ENCODE data around the gene TIMM13.
A peak's percentile ranks its signal among the peaks of the same experiment; 100 is the strongest.
"Not testable (repeated sequence)": the region's sequence is repeated elsewhere in the genome, so short reads cannot be mapped to it uniquely, and the experiment has no call there.

Gene TIMM13

DNA sequence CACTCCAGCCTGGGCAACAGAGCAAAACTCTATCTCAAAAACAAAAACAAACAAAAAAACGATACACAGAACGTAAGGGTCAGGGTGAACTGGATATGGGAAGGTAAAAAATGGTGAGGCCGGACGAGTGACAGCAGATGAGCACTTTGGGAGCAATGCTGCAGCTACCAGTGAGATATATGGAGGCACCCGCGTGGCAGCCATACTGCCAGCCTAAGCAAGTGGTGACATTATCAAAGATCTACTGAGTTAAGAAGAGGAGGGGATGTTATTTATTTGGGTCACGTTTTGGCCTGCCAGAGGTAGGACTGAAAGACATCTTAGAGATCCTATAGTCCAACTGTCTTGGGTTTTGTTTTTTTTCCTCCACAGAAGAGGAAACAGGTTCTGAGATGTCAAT is 14.2 kb downstream of the TIMM13 start:
- DNase-seq (ENCODE audit: low read depth): no peak

DNA sequence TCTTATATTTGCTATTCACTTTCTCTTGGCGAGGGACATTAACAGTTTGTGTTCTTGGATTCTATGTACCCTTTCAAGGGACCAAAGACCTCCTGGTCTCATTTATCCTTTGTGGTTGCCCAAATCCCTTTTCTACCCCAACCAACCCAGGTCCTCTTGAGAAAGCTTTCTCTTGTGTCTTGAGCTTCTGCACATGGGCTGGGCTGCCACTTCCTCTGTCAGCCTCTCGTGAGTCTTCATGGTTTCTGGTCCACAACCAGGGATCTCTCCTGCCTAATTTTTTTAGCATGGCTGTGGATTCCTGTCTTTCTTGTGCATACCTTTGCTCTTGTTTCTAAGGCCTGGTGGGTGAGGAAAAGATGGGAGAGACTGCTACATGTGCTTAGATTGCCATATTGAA is 14.9 kb downstream of the TIMM13 start:
- no peak for DNase-seq (ENCODE audit: low read depth)

DNA sequence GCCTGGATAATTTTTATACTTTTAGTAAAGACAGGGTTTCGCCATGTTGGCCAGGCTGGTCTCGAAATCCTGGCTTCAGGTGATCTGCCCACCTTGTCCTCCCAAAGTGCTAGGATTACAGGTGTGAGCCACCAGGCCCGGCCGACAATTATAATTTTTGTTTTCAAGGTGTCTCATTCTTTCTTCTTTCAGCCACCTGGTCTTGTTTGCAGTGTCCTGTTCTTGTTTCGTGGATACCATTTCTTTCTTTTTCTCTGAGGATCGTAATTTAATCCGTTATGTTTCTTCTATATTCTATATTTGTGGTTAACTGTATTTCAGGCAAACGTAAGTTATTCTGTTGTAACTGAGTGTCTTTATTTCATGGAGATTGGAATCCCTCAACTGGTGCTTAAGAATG is 15.7 kb downstream of the TIMM13 start:
- DNase-seq (ENCODE audit: low read depth): no peak

- no peak for DNase-seq (ENCODE audit: low read depth)
Observed at GRCh38 chr19:2410023-2410422, 17.4 kb downstream of the TIMM13 start.

- DNase-seq (ENCODE audit: low read depth): no peak
Observed at GRCh38 chr19:2409352-2409912, 18.0 kb downstream of the TIMM13 start.

DNA sequence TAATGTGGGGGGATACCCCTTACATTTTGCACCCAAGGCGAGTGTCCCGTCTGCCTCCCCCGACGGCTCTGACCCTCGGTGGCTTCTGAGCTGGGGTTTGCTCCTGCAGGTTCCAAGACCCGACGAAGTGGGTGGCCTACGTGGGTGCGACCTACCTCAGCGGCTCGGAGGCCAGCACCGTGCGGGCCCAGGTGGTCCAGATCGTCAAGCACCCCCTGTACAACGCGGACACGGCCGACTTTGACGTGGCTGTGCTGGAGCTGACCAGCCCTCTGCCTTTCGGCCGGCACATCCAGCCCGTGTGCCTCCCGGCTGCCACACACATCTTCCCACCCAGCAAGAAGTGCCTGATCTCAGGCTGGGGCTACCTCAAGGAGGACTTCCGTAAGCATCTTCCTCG is 19.1 kb downstream of the TIMM13 start:
- no peak for DNase-seq (ENCODE audit: low read depth)

- DNase-seq (ENCODE audit: low read depth): no peak
Observed at GRCh38 chr19:2399582-2399981, 27.8 kb downstream of the TIMM13 start.

DNA sequence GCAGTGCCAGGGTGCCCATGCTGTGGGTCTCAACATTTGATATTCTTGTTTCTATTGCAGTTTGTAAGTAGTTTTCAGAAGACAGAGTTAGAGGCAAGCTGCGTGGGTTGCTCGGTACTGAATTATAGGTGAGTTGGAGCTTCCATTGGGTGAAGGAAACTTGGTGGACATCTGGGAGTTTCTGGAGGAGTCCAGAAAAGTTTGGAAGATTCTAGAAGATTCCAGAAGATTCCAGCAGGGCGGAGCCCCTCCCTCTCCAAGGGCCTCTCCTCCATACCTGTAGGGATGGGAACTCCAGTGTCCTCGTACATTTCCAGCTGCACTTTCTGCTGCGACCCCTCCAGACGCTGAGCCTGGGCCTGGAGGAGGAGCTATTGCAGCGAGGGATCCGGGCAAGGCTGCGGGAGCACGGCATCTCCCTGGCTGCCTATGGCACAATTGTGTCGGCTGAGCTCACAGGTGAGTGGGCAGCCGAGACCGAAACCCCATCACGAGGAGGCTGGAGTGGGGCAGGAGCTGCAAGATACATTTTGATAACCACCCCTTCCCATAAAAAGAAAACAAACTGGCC is 28.6 kb downstream of the TIMM13 start:
- DNase-seq (ENCODE audit: low read depth): no peak

DNA sequence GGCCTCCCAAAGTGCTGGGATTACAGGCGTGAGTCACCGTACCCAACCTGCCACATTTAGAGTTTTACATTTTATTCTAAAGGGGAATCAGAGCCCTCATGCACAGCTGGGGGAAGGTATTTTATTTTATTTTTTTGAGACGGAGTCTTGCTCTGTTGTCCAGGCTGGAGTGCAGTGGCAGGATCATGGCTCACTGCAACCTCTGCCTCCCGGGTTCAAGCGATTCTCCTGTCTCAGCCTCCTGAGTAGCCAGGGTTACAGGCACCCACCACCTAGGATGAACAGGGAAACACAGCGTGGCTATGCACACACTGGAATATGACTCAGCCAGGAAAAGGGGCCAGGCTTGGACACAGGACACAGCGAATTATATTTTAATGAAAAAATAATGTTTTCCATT is 30.2 kb downstream of the TIMM13 start:
- not testable (repeated sequence) for DNase-seq (ENCODE audit: low read depth)

- not testable (repeated sequence) for DNase-seq (ENCODE audit: low read depth)
Observed at GRCh38 chr19:2395293-2395829, 32.0 kb downstream of the TIMM13 start.

GRCh38 chr19:2394442-2395292 is 32.7 kb downstream of the TIMM13 start:
- DNase-seq (ENCODE audit: low read depth): no peak

DNA sequence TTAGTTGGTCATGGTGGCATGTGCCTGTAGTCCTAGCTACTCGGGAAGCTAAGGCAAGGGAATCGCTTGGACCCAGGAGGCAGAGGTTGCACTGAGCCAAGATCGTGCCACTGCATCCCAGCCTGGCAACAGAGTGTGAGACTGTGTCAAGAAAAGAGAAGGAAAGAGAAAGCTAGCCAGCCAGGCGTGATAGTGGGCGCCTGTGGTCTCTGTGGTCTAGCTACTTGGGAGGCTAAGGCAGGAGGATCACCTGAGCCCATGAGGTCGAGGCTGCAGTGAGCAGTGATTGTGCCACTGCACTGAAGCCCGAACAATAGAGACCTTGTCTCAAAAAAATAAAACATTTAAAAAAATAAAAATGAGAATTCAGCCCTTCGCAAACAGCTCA is 33.3 kb downstream of the TIMM13 start:
- no peak for DNase-seq (ENCODE audit: low read depth)

DNA sequence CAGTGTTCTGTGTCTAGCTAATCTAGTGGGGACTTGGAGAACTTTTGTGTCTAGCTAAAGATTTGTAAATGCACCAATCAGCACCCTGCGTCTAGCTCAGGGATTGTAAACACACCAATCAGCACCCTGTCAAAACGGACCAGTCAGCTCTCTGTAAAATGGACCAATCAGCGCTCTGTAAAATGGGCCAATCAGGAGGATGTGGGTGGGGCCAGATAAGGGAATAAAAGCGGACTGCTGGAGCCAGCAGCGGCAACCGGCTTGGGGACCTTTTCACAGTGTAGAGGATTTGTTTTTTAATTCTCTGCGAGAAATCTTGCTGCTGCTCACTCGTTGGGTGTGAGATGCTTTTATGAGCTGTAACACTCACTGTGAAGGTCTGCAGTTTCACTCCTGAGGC is 34.5 kb downstream of the TIMM13 start:
- not testable (repeated sequence) for DNase-seq (ENCODE audit: low read depth)

DNA sequence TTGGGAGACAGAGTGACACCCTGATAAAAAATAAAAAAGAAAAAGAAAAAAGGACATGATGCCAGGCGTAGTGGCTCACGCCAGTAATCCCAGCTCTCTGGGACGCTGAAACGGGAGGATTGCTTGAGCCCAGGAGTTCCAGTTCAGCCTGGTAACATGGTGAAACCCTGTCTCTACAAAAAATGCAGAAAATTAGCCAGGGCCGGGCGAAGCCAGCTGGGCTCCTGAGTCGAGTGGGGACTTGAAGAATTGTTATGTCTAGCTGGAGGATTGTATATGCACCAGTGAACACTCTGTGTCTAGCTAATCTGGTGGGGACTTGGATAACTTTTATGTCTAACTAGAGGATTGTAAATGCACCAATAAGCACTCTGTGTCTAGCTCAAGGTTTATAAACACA is 35.0 kb downstream of the TIMM13 start:
- DNase-seq (ENCODE audit: low read depth): no peak

DNA sequence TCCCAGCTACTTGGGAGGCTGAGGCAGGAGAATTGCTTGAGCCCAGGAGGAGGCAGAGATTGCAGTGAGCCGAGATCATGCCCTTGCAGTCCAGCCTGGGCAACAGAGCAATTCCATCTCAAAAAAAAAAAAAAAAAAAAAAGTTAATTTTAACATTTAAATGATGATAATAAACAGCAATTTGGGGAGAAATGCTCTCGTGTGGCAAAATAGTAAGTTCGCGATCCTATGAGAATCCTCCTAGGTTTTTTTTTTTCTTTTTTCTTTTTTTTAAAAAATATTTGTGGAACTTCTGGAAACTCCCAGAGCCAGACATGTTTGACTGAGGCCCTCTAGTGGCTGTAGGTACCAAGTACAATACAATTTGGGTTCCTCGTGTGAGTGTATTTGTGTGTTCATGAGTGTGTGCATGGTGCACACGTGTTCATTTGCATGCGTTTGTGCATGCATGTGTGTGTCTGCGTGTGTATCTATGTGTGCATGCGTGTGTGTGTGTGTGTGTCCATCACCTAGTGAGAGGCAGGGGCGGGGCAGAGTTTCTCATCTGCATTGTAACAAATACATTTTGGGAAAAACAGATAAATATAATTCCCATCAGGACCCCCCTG is 36.2 kb downstream of the TIMM13 start:
- no peak for DNase-seq (ENCODE audit: low read depth)

GRCh38 chr19:2389594-2389993 is 37.8 kb downstream of the TIMM13 start:
- no peak for DNase-seq (ENCODE audit: low read depth)

- DNase-seq (ENCODE audit: low read depth): no peak
Observed at GRCh38 chr19:2387367-2388288, 39.8 kb downstream of the TIMM13 start.

DNA sequence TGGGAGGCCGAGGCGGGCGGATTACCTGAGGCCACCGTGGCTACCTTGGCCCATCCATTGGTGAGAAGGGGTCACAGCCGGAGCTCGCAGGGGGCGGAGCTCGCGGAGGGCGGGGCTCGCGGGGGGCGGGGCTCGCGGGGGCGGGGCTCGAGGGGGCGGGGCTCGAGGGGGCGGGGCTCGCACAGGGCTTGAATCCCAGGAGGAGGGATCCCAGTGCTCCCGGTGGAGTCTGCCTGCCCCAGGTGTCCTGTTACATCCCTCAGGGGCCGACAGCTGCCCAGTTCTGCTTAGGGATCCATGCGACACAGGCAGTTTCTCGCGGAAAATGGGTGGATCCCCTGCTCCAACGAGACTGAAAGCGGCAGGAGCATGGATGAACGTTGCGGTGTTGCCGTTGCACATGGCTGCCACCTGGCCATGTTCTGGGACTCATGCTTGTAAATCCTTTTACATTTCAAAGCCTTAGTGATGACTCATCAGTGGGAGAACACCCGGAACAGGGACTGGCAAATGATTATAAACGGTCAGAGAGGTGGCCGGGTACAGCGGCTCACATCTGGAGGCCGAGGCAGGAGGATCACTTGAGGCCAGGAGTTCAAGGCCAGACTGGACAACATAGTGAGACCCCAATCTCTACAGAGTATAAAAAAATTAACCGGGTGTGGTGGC is 42.2 kb downstream of the TIMM13 start:
- DNase-seq (ENCODE audit: low read depth): peak; percentile 65

GRCh38 chr19:2382530-2383222 is 44.7 kb downstream of the TIMM13 start:
- DNase-seq (ENCODE audit: low read depth): no peak

DNA sequence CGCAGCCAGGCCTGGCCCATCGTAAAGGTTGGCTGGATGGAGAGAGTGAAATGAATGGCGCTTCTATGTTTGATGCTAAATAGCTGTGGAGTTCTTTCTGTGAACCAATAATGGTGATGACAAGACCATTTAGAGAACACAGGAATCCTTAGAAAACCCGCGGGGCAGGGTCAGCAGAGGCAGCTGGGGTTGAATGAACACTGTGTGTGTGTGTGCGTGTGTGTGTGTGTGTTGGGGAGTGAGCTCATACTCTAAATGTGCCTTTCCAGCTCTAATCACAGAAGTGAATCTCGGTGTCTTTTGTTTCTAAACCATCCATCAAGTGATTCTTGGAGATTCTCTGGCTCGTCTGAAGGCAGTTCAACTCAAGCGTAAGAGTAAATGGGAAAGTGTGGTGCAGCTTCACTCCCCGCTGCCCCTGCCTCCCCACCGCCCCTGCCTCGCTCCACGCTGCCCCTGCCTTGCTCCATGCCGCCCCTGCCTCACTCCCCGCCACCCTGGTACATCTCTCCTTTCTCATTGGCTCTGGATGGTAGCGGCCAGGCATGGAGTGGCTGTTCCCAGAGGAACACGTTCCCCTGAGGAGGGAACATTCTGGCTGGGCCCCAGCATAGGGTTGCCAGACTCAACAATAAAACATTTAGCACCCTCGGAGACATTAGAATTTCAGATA is 46.1 kb downstream of the TIMM13 start:
- no peak for DNase-seq (ENCODE audit: low read depth)

All from non-pigmented ciliary epithelial cell (primary cell).